Lung (tissue), 12 donors: ENCODE measurements around the gene ATP2B3. TPM values are rescaled to one million over a fixed set of nuclear protein-coding genes. Genes with fewer than 3 reads are reported as not detected.

Experiments
- ATAC-seq: fragments of 200-7000 bp; cut with Tn5 transposase; one replicate; pipeline ENCODE4 v1.9.1; 2020; ENCODE audit warnings: moderate number of reproducible peaks; ENCODE audit not compliant: insufficient read depth, low FRiP score
- DNase-seq, 3 donors: peaks; one replicate each; pipeline ENCODE4 v3.0.0-alpha.2; 2013 to 2017
- H3K27ac ChIP-seq, 2 donors: one replicate each; pipeline ENCODE4 v1.5.1; 2013; ENCODE audit warnings: mild to moderate bottlenecking in 2 of 2, moderate library complexity in 2 of 2, control low read depth in 1 of 2, inconsistent platforms in 1 of 2, low read depth in 1 of 2, low read length in 1 of 2
- H3K27me3 ChIP-seq, 3 donors: one replicate each; pipeline ENCODE4 v1.5.1; 2013; ENCODE audit warnings: low read length in 2 of 3; ENCODE audit not compliant: control insufficient read depth in 3 of 3, insufficient read depth in 3 of 3
- H3K36me3 ChIP-seq, 4 donors: one replicate each; pipeline ENCODE4 v1.5.1; 2013; ENCODE audit warnings: low read length in 4 of 4, mild to moderate bottlenecking in 1 of 4, moderate library complexity in 1 of 4; ENCODE audit not compliant: control insufficient read depth in 4 of 4, insufficient read depth in 4 of 4
- H3K4me1 ChIP-seq, 5 donors: one replicate each; pipeline ENCODE4 v1.5.1; 2013; ENCODE audit warnings: low read length in 5 of 5, mild to moderate bottlenecking in 2 of 5, moderate library complexity in 1 of 5; ENCODE audit not compliant: control insufficient read depth in 5 of 5, insufficient read depth in 5 of 5
- H3K4me3 ChIP-seq: one replicate; pipeline ENCODE4 v1.5.1; 2013; ENCODE audit warnings: mild to moderate bottlenecking, control low read depth, moderate library complexity
- H3K9ac ChIP-seq, 2 donors: one replicate each; pipeline ENCODE4 v1.5.1; 2013; ENCODE audit warnings: low read length in 2 of 2, control low read depth in 1 of 2; ENCODE audit not compliant: insufficient read depth in 1 of 2
- H3K9me3 ChIP-seq, 4 donors: one replicate each; pipeline ENCODE4 v1.5.1; 2013; ENCODE audit warnings: low read length in 3 of 4, mild to moderate bottlenecking in 1 of 4, moderate library complexity in 1 of 4; ENCODE audit not compliant: control insufficient read depth in 4 of 4, insufficient read depth in 3 of 4
- CTCF ChIP-seq: IDR thresholded peaks from 2 replicates; pipeline ENCODE4 v1.5.1; 2012; ENCODE audit warnings: mild to moderate bottlenecking; ENCODE audit errors: control extremely low read depth, extremely low read depth
- WGBS, 2 donors: extraction: QIAGEN DNeasy Blood & Tissue Kit; methylation state at CpG; one replicate each; pipeline ENCODE4 v1.1.7; 2013; 5-methylcytosine and 5-hydroxymethylcytosine counted together
- polyA plus RNA-seq, 2 donors: library from polyadenylated mRNA; stranded (reverse); fragments of 200-250 nt; gene quantifications; one replicate each; pipeline ENCODE4 v1.2.1, GENCODE V29; 2013
- total RNA-seq, 2 donors: library from RNA; depleted of rRNA in 1 of 2; stranded (reverse); fragments of >200 nt in 1 of 2; gene quantifications; one replicate each; pipeline ENCODE4 v1.2.1, GENCODE V29; 2014 to 2021
- donor health status: control.
- donor health status: control.
- donor health status: Bipolar disorder and iron deficiency.
- donor health status: healthy.
- donor health status: DM: yes; HTN: yes; CAD: no.

The ATP2B3 gene
- total and polyA plus RNA-seq, 4 donors: 0.21 to 0.54 TPM; not detected in 2

DNA sequence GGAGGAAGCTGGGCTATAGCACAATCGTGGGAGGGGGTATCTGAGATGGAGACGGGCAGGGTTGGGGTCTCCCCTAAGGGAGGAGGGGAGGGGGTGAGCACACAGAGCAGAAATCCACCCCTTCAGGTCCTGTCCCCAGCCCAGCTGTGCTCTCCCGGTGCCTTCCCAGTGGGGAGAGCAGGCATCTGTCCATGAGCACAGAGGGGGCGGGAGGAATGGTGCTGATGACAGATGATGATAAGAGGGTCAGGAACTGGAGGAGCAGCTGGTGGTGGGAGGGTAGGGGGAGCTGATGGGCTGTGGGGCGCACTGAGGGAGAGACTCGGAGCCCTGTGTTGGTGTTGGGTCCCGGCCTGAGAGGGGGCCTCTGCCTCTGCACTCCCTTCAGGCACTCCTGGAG, 8.6 kb downstream of the ATP2B3 start:
- no peaks in the 10 kb centered on the region for H3K4me1 ChIP-seq
- H3K36me3 ChIP-seq: no peaks in the 10 kb centered on the region
- H3K27me3 ChIP-seq: peaks cover 2 to 14% (median 3%) of the 10 kb centered on the region in 3 donors
- ATAC-seq: no peak
- no peak for TF ChIP-seq CTCF
- 63% methylated on average over 7 of the region's 7 CpGs; no CpG with 5 or more reads in 1 of the 2 donors for WGBS, 2 donors
- H3K27ac ChIP-seq: no peak overlapping the region
- peaks cover 0 to 3% (median 0%) of the 10 kb centered on the region in 4 donors for H3K9me3 ChIP-seq
- H3K9ac ChIP-seq: no peak overlapping the region
- no peak overlapping the region for H3K4me3 ChIP-seq
- no peak for DNase-seq

GRCh38 chrX:153526801-153527200, 9.4 kb downstream of the ATP2B3 start:
- 60 to 74% methylated on average over 8 to 10 of the region's 10 CpGs for WGBS, 2 donors
- Histone ChIP-seq H3K9me3 (no peaks in the 10 kb centered on the region), H3K36me3 (no peaks in the 10 kb centered on the region), H3K27me3 (peaks cover 0 to 14% (median 2%) of the 10 kb centered on the region in 3 donors), H3K4me3 (no peak overlapping the region), H3K9ac (no peak overlapping the region), H3K27ac (no peak overlapping the region), H3K4me1 (no peaks in the 10 kb centered on the region)
- DNase-seq (no peak), ATAC-seq (no peak)
- TF ChIP-seq CTCF: no peak

DNA sequence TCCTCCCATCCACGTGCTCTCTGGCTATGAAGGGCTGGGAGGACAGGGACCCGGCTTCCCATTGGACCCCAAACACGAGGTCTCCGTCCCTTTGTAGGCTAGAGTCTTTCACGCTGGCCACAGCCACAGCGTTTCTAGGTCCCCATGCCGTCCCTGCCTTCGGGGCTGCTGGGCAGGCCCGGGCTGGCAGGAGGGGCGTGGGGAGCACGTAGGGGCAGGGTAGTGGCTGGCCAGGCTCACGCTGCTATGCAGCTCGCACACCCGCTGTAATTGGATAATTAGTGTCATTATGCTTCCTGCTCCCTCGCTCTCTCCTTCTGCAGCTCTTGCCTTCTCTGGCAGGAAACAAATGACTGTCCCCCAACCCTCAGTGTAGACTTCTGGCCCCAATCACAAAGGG, 9.8 kb downstream of the ATP2B3 start:
- H3K4me1 ChIP-seq: no peaks in the 10 kb centered on the region
- peaks cover 0 to 14% (median 2%) of the 10 kb centered on the region in 3 donors for H3K27me3 ChIP-seq
- no peak for TF ChIP-seq CTCF
- ATAC-seq: no peak
- no peaks in the 10 kb centered on the region for H3K9me3 ChIP-seq
- H3K36me3 ChIP-seq: no peaks in the 10 kb centered on the region
- no peak overlapping the region for H3K4me3 ChIP-seq
- H3K9ac ChIP-seq: no peak overlapping the region
- DNase-seq: no peak
- H3K27ac ChIP-seq: no peak overlapping the region
- 71 to 76% methylated on average over 11 to 15 of the region's 15 CpGs for WGBS, 2 donors
